ENCODE results near the gene APLP1. TPM values are rescaled to one million over a fixed set of nuclear protein-coding genes. Genes with fewer than 3 reads are reported as not detected.

Gene APLP1
- polyA plus RNA-seq, 1 donor from 2014 or later, result 407 TPM

DNA sequence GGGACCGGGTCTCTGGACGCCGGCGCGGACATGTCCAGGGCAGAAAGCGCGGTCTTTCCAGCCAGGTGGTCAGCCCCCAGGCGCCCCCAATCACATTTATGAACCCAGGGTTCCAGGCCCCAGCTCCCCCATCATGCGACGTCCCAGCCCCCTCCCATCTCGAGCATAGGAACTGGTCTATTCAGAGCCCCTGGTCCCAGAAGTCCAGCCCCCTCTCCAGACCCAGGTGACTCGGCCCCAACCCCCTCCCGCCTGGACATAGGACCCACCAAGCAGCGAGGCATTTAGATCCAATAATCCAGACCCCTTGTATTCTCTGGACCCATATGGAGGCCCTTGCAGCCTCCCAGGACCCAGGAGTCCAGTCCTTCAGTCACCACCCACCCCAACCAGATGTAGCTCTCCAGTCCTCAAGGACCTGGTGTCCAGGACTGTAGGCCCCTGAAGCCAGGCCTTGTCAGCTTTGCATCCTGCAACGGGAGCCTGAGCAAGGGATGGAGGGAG, 501 bp downstream of the APLP1 start:
- H3K9me3 ChIP-seq (ENCODE audit: low read length), result no peaks in the 10 kb centered on the region
- peaks cover 18% of the 10 kb centered on the region for H3K79me2 ChIP-seq (replicated peaks; ENCODE audit: insufficient read depth, low read length)
- H3K27me3 ChIP-seq (ENCODE audit: insufficient read depth, low read depth, low read length), result no peaks in the 10 kb centered on the region
- H4K20me1 ChIP-seq (ENCODE audit: insufficient read depth), result no peaks in the 10 kb centered on the region
- H3K9me2 ChIP-seq (ENCODE audit: insufficient read depth, low read length), result no peaks in the 10 kb centered on the region
- no peak overlapping the region for H2AFZ ChIP-seq (ENCODE audit: low read depth, low read length)
- H3K36me3 ChIP-seq (ENCODE audit: insufficient read depth, low read length), result no peaks in the 10 kb centered on the region
- peak overlapping the region; percentile 98 for H3K27ac ChIP-seq (ENCODE audit: low read length)
- no peaks in the 10 kb centered on the region for H3F3A ChIP-seq (ENCODE audit: insufficient read depth, low read length, poor library complexity, severe bottlenecking)
- peak overlapping the region; percentile 41 for H3K4me2 ChIP-seq (ENCODE audit: low read length)
- peak overlapping the region; percentile 75 for H3K4me3 ChIP-seq (ENCODE audit: low read length)
- TF ChIP-seq EP300 (conservative IDR thresholded peaks at IDR 0.05; ENCODE audit: poor library complexity, severe bottlenecking) (no peak), MXI1 (conservative IDR thresholded peaks at IDR 0.05; ENCODE audit: poor library complexity, severe bottlenecking) (no peak), TAF1 (IDR thresholded peaks at IDR 0.05; ENCODE audit: low read depth) (peak; percentile 17), POLR2AphosphoS5 (IDR thresholded peaks at IDR 0.05) (peak; percentile 67), SMC3 (conservative IDR thresholded peaks at IDR 0.05; ENCODE audit: poor library complexity) (no peak), RAD21 (conservative IDR thresholded peaks at IDR 0.05) (no peak), EZH2 (IDR thresholded peaks at IDR 0.05; ENCODE audit: borderline replicate concordance, insufficient read depth, low read length, poor library complexity, severe bottlenecking) (no peak)
- TF ChIP-seq, protein P1, sequence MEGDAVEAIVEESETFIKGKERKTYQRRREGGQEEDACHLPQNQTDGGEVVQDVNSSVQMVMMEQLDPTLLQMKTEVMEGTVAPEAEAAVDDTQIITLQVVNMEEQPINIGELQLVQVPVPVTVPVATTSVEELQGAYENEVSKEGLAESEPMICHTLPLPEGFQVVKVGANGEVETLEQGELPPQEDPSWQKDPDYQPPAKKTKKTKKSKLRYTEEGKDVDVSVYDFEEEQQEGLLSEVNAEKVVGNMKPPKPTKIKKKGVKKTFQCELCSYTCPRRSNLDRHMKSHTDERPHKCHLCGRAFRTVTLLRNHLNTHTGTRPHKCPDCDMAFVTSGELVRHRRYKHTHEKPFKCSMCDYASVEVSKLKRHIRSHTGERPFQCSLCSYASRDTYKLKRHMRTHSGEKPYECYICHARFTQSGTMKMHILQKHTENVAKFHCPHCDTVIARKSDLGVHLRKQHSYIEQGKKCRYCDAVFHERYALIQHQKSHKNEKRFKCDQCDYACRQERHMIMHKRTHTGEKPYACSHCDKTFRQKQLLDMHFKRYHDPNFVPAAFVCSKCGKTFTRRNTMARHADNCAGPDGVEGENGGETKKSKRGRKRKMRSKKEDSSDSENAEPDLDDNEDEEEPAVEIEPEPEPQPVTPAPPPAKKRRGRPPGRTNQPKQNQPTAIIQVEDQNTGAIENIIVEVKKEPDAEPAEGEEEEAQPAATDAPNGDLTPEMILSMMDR (IDR thresholded peaks at IDR 0.05; ENCODE audit: poor library complexity, severe bottlenecking), result no peak
- TF ChIP-seq, protein P2, sequence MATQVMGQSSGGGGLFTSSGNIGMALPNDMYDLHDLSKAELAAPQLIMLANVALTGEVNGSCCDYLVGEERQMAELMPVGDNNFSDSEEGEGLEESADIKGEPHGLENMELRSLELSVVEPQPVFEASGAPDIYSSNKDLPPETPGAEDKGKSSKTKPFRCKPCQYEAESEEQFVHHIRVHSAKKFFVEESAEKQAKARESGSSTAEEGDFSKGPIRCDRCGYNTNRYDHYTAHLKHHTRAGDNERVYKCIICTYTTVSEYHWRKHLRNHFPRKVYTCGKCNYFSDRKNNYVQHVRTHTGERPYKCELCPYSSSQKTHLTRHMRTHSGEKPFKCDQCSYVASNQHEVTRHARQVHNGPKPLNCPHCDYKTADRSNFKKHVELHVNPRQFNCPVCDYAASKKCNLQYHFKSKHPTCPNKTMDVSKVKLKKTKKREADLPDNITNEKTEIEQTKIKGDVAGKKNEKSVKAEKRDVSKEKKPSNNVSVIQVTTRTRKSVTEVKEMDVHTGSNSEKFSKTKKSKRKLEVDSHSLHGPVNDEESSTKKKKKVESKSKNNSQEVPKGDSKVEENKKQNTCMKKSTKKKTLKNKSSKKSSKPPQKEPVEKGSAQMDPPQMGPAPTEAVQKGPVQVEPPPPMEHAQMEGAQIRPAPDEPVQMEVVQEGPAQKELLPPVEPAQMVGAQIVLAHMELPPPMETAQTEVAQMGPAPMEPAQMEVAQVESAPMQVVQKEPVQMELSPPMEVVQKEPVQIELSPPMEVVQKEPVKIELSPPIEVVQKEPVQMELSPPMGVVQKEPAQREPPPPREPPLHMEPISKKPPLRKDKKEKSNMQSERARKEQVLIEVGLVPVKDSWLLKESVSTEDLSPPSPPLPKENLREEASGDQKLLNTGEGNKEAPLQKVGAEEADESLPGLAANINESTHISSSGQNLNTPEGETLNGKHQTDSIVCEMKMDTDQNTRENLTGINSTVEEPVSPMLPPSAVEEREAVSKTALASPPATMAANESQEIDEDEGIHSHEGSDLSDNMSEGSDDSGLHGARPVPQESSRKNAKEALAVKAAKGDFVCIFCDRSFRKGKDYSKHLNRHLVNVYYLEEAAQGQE (IDR thresholded peaks at IDR 0.05; ENCODE audit: borderline replicate concordance), result peak; percentile 18
- H3K9ac ChIP-seq (ENCODE audit: low read length), result peak overlapping the region; percentile 95

DNA sequence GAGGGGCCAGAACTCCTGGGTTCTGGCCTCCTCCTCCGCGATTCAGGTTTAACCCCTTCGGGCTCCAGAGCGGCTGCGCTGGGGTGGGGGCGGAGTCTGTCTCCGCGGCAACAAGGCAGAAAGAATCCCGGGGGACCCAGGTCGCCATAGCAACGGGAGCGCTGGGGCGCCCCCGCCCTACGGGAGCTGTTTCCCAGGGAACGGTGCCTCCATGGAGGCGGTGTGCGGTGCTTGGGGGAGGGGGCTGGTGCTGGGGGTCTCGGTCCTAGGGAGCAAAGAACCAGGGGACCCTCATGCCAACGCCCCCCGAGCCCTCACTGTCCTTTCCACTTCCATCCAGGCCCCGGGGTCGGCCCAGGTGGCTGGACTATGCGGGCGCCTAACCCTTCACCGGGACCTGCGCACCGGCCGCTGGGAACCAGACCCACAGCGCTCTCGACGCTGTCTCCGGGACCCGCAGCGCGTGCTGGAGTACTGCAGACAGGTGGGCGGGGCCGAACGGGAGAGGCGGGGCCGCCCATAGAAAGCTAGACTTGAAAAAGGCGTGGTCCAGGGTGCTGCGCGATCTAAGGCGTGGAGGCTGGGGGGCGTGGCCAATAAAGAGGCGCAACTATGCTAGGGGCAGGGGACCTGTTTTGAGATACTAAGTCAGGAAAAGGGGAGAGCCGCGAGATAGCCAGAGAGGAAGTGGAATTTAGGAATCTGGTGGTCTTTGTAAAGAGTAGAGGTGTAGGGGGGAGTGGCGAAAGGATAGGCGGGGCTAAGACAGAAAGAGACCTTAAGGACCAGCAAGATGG, 1.2 kb downstream of the APLP1 start:
- TF ChIP-seq POLR2AphosphoS5 (IDR thresholded peaks at IDR 0.05), result peak; percentile 61
- TF ChIP-seq, protein P2 (IDR thresholded peaks at IDR 0.05; ENCODE audit: borderline replicate concordance), result no peak
- no peak for TF ChIP-seq EZH2 (IDR thresholded peaks at IDR 0.05; ENCODE audit: borderline replicate concordance, insufficient read depth, low read length, poor library complexity, severe bottlenecking)
- no peak for TF ChIP-seq TAF1 (IDR thresholded peaks at IDR 0.05; ENCODE audit: low read depth)
- TF ChIP-seq, protein P1 (IDR thresholded peaks at IDR 0.05; ENCODE audit: poor library complexity, severe bottlenecking), result no peak
- peak; percentile 40 for TF ChIP-seq RAD21 (conservative IDR thresholded peaks at IDR 0.05)
- TF ChIP-seq EP300 (conservative IDR thresholded peaks at IDR 0.05; ENCODE audit: poor library complexity, severe bottlenecking), result peak; percentile 68
- peak; percentile 47 for TF ChIP-seq SMC3 (conservative IDR thresholded peaks at IDR 0.05; ENCODE audit: poor library complexity)
- peak; percentile 96 for TF ChIP-seq MXI1 (conservative IDR thresholded peaks at IDR 0.05; ENCODE audit: poor library complexity, severe bottlenecking)

More for the DNA sequence above, 1.2 kb downstream of the APLP1 start:
- Histone ChIP-seq H3K4me3 (ENCODE audit: low read length) (peak overlapping the region; percentile 75), H4K20me1 (ENCODE audit: insufficient read depth) (no peaks in the 10 kb centered on the region), H3K9me2 (ENCODE audit: insufficient read depth, low read length) (no peaks in the 10 kb centered on the region), H3K27me3 (ENCODE audit: insufficient read depth, low read depth, low read length) (no peaks in the 10 kb centered on the region), H3K27ac (ENCODE audit: low read length) (peak overlapping the region; percentile 98), H3K79me2 (replicated peaks; ENCODE audit: insufficient read depth, low read length) (peaks cover 18% of the 10 kb centered on the region), H3K9me3 (ENCODE audit: low read length) (no peaks in the 10 kb centered on the region), H3K4me2 (ENCODE audit: low read length) (peak overlapping the region; percentile 73), H3K9ac (ENCODE audit: low read length) (peak overlapping the region; percentile 95), H3F3A (ENCODE audit: insufficient read depth, low read length, poor library complexity, severe bottlenecking) (no peaks in the 10 kb centered on the region), H2AFZ (ENCODE audit: low read depth, low read length) (peak overlapping the region; percentile 7), H3K36me3 (ENCODE audit: insufficient read depth, low read length) (no peaks in the 10 kb centered on the region)
